CD14-positive monocyte (primary cell): ENCODE measurements around the gene CDC42BPB. TPM values are rescaled to one million over a fixed set of nuclear protein-coding genes. Genes with fewer than 3 reads are reported as not detected.
"Not testable (repeated sequence)": the region's sequence is repeated elsewhere in the genome, so short reads cannot be mapped to it uniquely, and the experiment has no call there.

ENCODE experiments used
- DNase-seq, 3 donors: peaks; one replicate each; pipeline ENCODE4 v3.0.0-alpha.2; 2011 to 2022
- H2AFZ ChIP-seq: 2 replicates; pipeline ENCODE4 v1.6.0; 2012; ENCODE audit warnings: mild to moderate bottlenecking, low read depth, low read length, inconsistent platforms; ENCODE audit not compliant: insufficient read depth, poor library complexity, severe bottlenecking
- H3K27ac ChIP-seq, 2 donors: 1 replicate in 1 of 2; 2 replicates in 1 of 2; pipeline ENCODE4 v1.5.1; 2012 to 2013; ENCODE audit warnings: low read length in 2 of 2, control low read depth in 1 of 2, inconsistent platforms in 1 of 2, low read depth in 1 of 2, mild to moderate bottlenecking in 1 of 2
- H3K27me3 ChIP-seq, 2 donors: one replicate each; pipeline versions ENCODE4 v1.6.0 to v1.6.1; 2011 to 2013; ENCODE audit warnings: low read length in 2 of 2; ENCODE audit not compliant: control insufficient read depth in 2 of 2, insufficient read depth in 2 of 2
- H3K36me3 ChIP-seq, 2 donors: replicated peaks in 1 of 2; 1 replicate in 1 of 2; 2 replicates in 1 of 2; pipeline versions ENCODE4 v1.5.1 to v1.6.1; 2012 to 2013; ENCODE audit warnings: low read length in 2 of 2, control low read depth in 1 of 2, inconsistent platforms in 1 of 2, mild to moderate bottlenecking in 1 of 2; ENCODE audit not compliant: insufficient read depth in 2 of 2, control insufficient read depth in 1 of 2
- H3K4me1 ChIP-seq, 2 donors: 1 replicate in 1 of 2; 2 replicates in 1 of 2; pipeline versions ENCODE4 v1.5.1 to v1.6.1; 2012 to 2013; ENCODE audit warnings: low read length in 2 of 2, control low read depth in 1 of 2, inconsistent platforms in 1 of 2, mild to moderate bottlenecking in 1 of 2, moderate library complexity in 1 of 2; ENCODE audit not compliant: insufficient read depth in 2 of 2, control insufficient read depth in 1 of 2
- H3K4me2 ChIP-seq: replicated peaks from 2 replicates; pipeline ENCODE3; 2012; ENCODE audit warnings: low read length, moderate library complexity, mild to moderate bottlenecking; ENCODE audit not compliant: poor library complexity, severe bottlenecking; ENCODE audit errors: extremely low read depth
- H3K4me3 ChIP-seq, 3 experiments: fragments of 200-600 bp in 1 of 3; sonication (generic) in 1 of 3; replicated peaks in 1 of 3; 1 replicate in 2 of 3; 2 replicates in 1 of 3; pipeline ENCODE4 v1.5.1; 2011 to 2013; ENCODE audit warnings: low read length in 3 of 3, mild to moderate bottlenecking in 3 of 3, control low read depth in 2 of 3, low read depth in 2 of 3, inconsistent platforms in 1 of 3, moderate library complexity in 1 of 3
- H3K79me2 ChIP-seq: 2 replicates; pipeline ENCODE4 v1.6.0; 2012; ENCODE audit warnings: mild to moderate bottlenecking, control low read depth, inconsistent platforms, low read length, moderate library complexity; ENCODE audit not compliant: insufficient read depth
- H3K9ac ChIP-seq: 2 replicates; pipeline ENCODE4 v1.6.0; 2017; ENCODE audit warnings: low read length, mild to moderate bottlenecking; ENCODE audit not compliant: insufficient read depth, poor library complexity, severe bottlenecking
- H3K9me3 ChIP-seq, 2 donors: replicated peaks in 1 of 2; 1 replicate in 1 of 2; 2 replicates in 1 of 2; pipeline versions ENCODE4 v1.5.1 to v1.6.1; 2012 to 2013; ENCODE audit warnings: low read length in 2 of 2, control low read depth in 1 of 2; ENCODE audit not compliant: control insufficient read depth in 1 of 2, insufficient read depth in 1 of 2
- H4K20me1 ChIP-seq: 2 replicates; pipeline ENCODE4 v1.6.0; 2012; ENCODE audit warnings: mild to moderate bottlenecking, low read length, control low read depth, moderate library complexity; ENCODE audit not compliant: insufficient read depth
- H3K27ac Mint-ChIP-seq, 7 donors: one replicate each; pipeline ENCODE4 v1.8.0; 2020; ENCODE audit warnings: mild to moderate bottlenecking in 7 of 7, mixed read lengths in 7 of 7, moderate library complexity in 6 of 7, inconsistent platforms in 2 of 7
- H3K27me3 Mint-ChIP-seq, 3 donors: one replicate each; pipeline ENCODE4 v1.8.0; 2021 to 2022; ENCODE audit warnings: low read depth in 3 of 3, mild to moderate bottlenecking in 3 of 3, mixed read lengths in 3 of 3, moderate library complexity in 3 of 3, inconsistent platforms in 1 of 3
- H3K36me3 Mint-ChIP-seq, 2 donors: one replicate each; pipeline ENCODE4 v1.8.0; 2020; ENCODE audit warnings: mixed read lengths in 2 of 2, inconsistent platforms in 1 of 2, mild to moderate bottlenecking in 1 of 2
- H3K4me1 Mint-ChIP-seq: one replicate; pipeline ENCODE4 v1.8.0; 2020; ENCODE audit warnings: mild to moderate bottlenecking, mixed read lengths
- H3K4me3 Mint-ChIP-seq, 2 donors: one replicate each; pipeline ENCODE4 v1.8.0; 2020; ENCODE audit warnings: mild to moderate bottlenecking in 2 of 2, mixed read lengths in 2 of 2, moderate library complexity in 1 of 2
- H3K9me3 Mint-ChIP-seq, 7 donors: one replicate each; pipeline ENCODE4 v1.8.0; 2020 to 2022; ENCODE audit warnings: mixed read lengths in 7 of 7, mild to moderate bottlenecking in 6 of 7, moderate library complexity in 6 of 7, inconsistent platforms in 2 of 7
- WGBS: methylation state at CpG from one replicate; pipeline ENCODE4 v1.1.5; 2013; ENCODE audit warnings: missing lambda C conversion rate; ENCODE audit not compliant: insufficient coverage; 5-methylcytosine and 5-hydroxymethylcytosine counted together
- intact Hi-C, 2 donors: fragments of 100-400 bp; cut with micrococcal nuclease; formaldehyde crosslinking; loops; one replicate each; pipeline versions ENCODE4 v1.15.0 to v1.15.1; 2023
- polyA plus RNA-seq, 3 donors: library from polyadenylated mRNA; depleted of rRNA in 1 of 3; unstranded in 2 of 3; stranded (reverse) in 1 of 3; fragments of 300-500 nt in 2 of 3; fragments of >200 nt in 1 of 3; fragmentation: Illumina TruSeq in 2 of 3; gene quantifications; 1 replicate in 2 of 3; 2 replicates in 1 of 3; pipeline ENCODE4 v1.2.3, GENCODE V29; 2012 to 2021
- TF ChIP-seq, protein P1 (sequence below): fragments of 200-600 bp; IDR thresholded peaks from one replicate; pipeline ENCODE4 v1.8.0; 2022; ENCODE audit warnings: antibody characterized with exemption, mild to moderate bottlenecking

The CDC42BPB gene
- polyA plus RNA-seq, 3 donors, result 0.25 to 19.0 (median 0.60) TPM

DNA sequence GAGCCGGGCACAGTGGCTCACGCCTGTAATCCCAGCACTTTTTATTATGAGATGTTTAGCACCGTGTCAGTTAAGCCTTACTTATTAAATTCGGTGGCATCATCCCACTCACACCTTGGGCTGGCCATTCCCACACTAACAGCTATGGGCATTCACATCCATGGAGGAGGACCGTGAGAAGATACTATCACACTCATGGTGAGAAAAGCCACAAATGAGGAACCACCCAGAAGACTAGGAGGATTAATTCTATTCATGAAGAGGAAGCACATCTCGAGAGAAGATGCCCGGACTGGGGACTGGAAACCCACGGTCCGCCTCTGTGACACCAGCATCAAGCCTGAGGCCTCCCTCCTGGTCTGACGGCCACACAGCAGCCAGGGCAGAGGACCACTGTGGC is 4.9 kb downstream of the CDC42BPB start:
- H3K4me3 ChIP-seq, result no peak overlapping the region
- no peak overlapping the region for H3K4me3 Mint-ChIP-seq
- no peak overlapping the region for H3K9ac ChIP-seq
- peak overlapping the region in 1 of 7 donors; percentile 50 for H3K27ac Mint-ChIP-seq
- H3K9me3 ChIP-seq, result no peaks in the 10 kb centered on the region
- peaks cover 0 to 4% (median 0%) of the 10 kb centered on the region in 7 donors for H3K9me3 Mint-ChIP-seq
- H3K4me1 ChIP-seq, result peaks cover 13 to 15% of the 10 kb centered on the region in 2 donors
- intact Hi-C loops, result no loop called here
- peaks cover 22 to 30% (median 24%) of the 10 kb centered on the region in 3 donors for H3K27me3 Mint-ChIP-seq
- H4K20me1 ChIP-seq, result peaks cover 72% of the 10 kb centered on the region
- WGBS, result 0% methylated on average over 4 of the region's 10 CpGs
- H3K79me2 ChIP-seq, result no peaks in the 10 kb centered on the region
- DNase-seq, result peak; percentile 37 to 47 (median 45)
- H3K36me3 ChIP-seq, result no peaks in the 10 kb centered on the region
- peaks cover 21% of the 10 kb centered on the region for H3K4me1 Mint-ChIP-seq
- peaks cover 10 to 31% of the 10 kb centered on the region in 2 donors for H3K27me3 ChIP-seq
- TF ChIP-seq, protein P1, sequence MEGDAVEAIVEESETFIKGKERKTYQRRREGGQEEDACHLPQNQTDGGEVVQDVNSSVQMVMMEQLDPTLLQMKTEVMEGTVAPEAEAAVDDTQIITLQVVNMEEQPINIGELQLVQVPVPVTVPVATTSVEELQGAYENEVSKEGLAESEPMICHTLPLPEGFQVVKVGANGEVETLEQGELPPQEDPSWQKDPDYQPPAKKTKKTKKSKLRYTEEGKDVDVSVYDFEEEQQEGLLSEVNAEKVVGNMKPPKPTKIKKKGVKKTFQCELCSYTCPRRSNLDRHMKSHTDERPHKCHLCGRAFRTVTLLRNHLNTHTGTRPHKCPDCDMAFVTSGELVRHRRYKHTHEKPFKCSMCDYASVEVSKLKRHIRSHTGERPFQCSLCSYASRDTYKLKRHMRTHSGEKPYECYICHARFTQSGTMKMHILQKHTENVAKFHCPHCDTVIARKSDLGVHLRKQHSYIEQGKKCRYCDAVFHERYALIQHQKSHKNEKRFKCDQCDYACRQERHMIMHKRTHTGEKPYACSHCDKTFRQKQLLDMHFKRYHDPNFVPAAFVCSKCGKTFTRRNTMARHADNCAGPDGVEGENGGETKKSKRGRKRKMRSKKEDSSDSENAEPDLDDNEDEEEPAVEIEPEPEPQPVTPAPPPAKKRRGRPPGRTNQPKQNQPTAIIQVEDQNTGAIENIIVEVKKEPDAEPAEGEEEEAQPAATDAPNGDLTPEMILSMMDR, result no peak
- H3K36me3 Mint-ChIP-seq, result peaks cover 5 to 12% of the 10 kb centered on the region in 2 donors
- no peak overlapping the region for H2AFZ ChIP-seq
- no peak overlapping the region for H3K4me2 ChIP-seq
- H3K27ac ChIP-seq, result no peak overlapping the region

DNA sequence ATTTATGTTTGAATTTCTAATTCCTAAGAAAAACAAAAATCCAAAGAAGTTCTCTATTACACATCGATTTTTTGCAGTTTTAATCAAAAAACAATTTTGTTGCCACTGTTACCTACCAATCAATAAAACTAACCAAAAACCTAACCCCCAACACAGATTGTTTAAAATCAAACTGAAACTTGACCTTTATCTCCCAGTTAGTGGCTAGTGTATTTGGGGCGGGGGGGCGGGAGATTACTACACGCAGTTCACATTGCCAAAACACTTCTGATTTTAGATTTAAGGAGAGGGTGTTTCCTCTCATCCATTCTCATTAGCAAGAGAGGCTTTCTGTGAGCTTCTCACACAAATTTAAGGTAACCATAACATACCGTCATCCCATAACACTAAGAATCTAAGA is 6.4 kb downstream of the CDC42BPB start:
- Histone ChIP-seq H3K4me1 (peaks cover 3 to 6% of the 10 kb centered on the region in 2 donors), H3K4me2 (no peak overlapping the region), H3K9ac (no peak overlapping the region), H3K27ac (no peak overlapping the region), H2AFZ (no peak overlapping the region), H3K79me2 (no peaks in the 10 kb centered on the region), H3K9me3 (no peaks in the 10 kb centered on the region), H3K4me3 (no peak overlapping the region), H4K20me1 (peaks cover 83% of the 10 kb centered on the region), H3K36me3 (no peaks in the 10 kb centered on the region), H3K27me3 (peaks cover 6 to 21% of the 10 kb centered on the region in 2 donors)
- no peak overlapping the region for H3K27ac Mint-ChIP-seq
- no peak for DNase-seq
- peaks cover 5 to 11% of the 10 kb centered on the region in 2 donors for H3K36me3 Mint-ChIP-seq
- peak overlapping the region in 1 of 2 donors; percentile 7 for H3K4me3 Mint-ChIP-seq
- intact Hi-C loops, result no loop called here
- peaks cover 20% of the 10 kb centered on the region for H3K4me1 Mint-ChIP-seq
- TF ChIP-seq, protein P1, result no peak
- no CpG with 5 or more reads among the region's 5 CpGs for WGBS
- H3K27me3 Mint-ChIP-seq, result peaks cover 15 to 24% (median 17%) of the 10 kb centered on the region in 3 donors
- H3K9me3 Mint-ChIP-seq, result peaks cover 0 to 4% (median 0%) of the 10 kb centered on the region in 7 donors

DNA sequence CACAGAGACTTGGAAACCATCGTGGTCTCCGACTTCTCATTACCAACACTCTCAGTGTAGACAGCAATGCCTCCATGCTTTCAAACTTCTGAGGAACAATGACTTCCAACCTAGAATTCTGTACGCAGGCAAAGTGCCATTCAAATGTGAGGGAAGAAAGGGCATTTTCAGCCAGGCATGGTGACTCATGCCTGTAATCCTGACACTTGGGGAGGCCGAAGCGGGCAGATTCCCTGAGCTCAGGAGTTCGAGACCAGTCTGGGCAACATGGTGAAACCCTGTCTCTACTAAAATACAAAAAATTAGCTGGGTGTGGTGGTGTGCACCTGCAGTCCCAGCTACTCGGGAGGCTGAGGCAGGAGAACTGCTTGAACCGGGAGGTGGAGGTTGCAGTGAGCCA is 9.9 kb downstream of the CDC42BPB start:
- DNase-seq, H3K4me1 ChIP-seq, H2AFZ ChIP-seq, H3K4me3 ChIP-seq, H3K27me3 ChIP-seq, H3K4me3 Mint-ChIP-seq, H3K9me3 Mint-ChIP-seq, H3K4me2 ChIP-seq, intact Hi-C loops, H3K79me2 ChIP-seq, H3K9me3 ChIP-seq, H3K27ac Mint-ChIP-seq, H3K9ac ChIP-seq, H3K36me3 ChIP-seq, H3K36me3 Mint-ChIP-seq, H3K27ac ChIP-seq: not testable (repeated sequence)
- 93% methylated on average over 4 of the region's 8 CpGs for WGBS
- H4K20me1 ChIP-seq, result peaks cover 87% of the 10 kb centered on the region
- H3K27me3 Mint-ChIP-seq, result peaks cover 6 to 18% (median 9%) of the 10 kb centered on the region in 3 donors
- H3K4me1 Mint-ChIP-seq, result peaks cover 17% of the 10 kb centered on the region
